ENCODE results near the gene SYCP2. TPM values are rescaled to one million over a fixed set of nuclear protein-coding genes. Genes with fewer than 3 reads are reported as not detected.
"Not testable (repeated sequence)": the region's sequence is repeated elsewhere in the genome, so short reads cannot be mapped to it uniquely, and the experiment has no call there.

The SYCP2 gene
- total and polyA plus RNA-seq, 9 donors: 2.1 to 6.0 (median 3.1) TPM

DNA sequence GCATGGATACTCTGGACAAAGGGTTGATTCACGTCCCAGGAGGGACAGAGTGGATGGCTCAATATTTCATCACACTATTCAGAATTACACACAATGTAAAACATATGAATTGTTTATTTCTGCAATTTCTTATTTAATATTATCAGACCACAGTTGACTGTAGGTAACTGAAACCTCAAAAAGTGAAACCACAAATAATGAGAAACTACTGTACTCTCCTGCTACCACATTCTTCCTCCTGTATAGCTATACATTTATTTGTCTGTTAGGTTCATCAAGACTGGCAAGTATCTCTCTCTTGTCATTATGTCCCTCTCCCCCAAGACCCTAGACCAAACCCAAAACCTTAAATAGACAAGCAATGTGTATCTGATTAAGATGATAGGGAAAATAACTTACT, 60.0 kb downstream of the SYCP2 start:
- no peaks in the 10 kb centered on the region for H3K4me1 ChIP-seq (ENCODE audit: control insufficient read depth, insufficient read depth, low read length)
- no peak overlapping the region for H3K27ac ChIP-seq (ENCODE audit: low read length)
- no peak for DNase-seq
- no peaks in the 10 kb centered on the region for H3K36me3 ChIP-seq (ENCODE audit: control insufficient read depth, insufficient read depth, low read length)
- H3K9me3 ChIP-seq (replicated peaks; ENCODE audit: control insufficient read depth, low read depth, low read length): no peaks in the 10 kb centered on the region
- no peak overlapping the region for H3K4me3 ChIP-seq (ENCODE audit: low read length)
- H3K27me3 ChIP-seq (ENCODE audit: control insufficient read depth, insufficient read depth, low read length): no peaks in the 10 kb centered on the region
- WGBS (ENCODE audit: insufficient coverage): no CpG with 5 or more reads among the region's 1 CpG

DNA sequence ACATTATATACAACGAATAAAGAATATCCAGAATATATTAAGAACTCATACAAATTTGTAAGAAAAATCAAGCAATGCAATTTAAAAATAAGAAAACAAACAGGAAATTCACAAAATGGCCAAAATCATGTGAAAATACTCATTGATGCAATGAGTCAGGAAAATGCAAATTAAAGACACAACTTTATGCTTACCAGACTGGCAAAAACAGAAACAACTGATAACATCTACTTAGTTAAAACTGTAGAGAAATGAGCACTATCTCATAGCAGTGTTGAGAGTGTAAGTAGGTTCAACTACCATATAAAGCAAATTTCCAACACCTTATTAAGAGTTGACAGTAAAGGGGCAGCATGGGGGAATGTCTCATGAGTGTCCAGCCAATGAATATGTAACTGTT, 62.3 kb downstream of the SYCP2 start:
- no CpG with 5 or more reads among the region's 1 CpG for WGBS (ENCODE audit: insufficient coverage)
- no peaks in the 10 kb centered on the region for H3K9me3 ChIP-seq (replicated peaks; ENCODE audit: control insufficient read depth, low read depth, low read length)
- H3K4me3 ChIP-seq (ENCODE audit: low read length): no peak overlapping the region
- H3K27ac ChIP-seq (ENCODE audit: low read length): no peak overlapping the region
- no peaks in the 10 kb centered on the region for H3K27me3 ChIP-seq (ENCODE audit: control insufficient read depth, insufficient read depth, low read length)
- no peak for DNase-seq
- H3K36me3 ChIP-seq (ENCODE audit: control insufficient read depth, insufficient read depth, low read length): no peaks in the 10 kb centered on the region
- H3K4me1 ChIP-seq (ENCODE audit: control insufficient read depth, insufficient read depth, low read length): no peaks in the 10 kb centered on the region

DNA sequence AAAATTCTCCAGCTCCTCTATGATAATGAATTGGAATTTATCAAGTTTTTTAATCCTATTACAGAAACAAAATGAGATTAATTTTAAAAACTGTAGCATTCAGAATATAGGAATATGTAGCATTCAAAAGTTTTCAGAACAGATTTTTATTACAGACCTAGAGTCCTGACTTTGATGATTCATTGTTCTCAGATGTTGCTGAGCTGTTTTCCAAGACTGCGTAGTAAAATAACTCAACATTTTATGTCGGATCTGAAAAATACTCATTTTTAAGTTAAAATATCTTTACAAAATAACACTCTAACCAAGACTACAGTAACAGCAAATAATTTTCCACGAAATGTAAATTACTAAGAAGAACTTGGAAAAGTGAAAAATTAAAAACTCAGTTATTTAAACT, 67.1 kb downstream of the SYCP2 start:
- peak; percentile 8 for DNase-seq
- Histone ChIP-seq H3K27ac (ENCODE audit: low read length) (no peak overlapping the region), H3K4me1 (ENCODE audit: control insufficient read depth, insufficient read depth, low read length) (no peaks in the 10 kb centered on the region), H3K36me3 (ENCODE audit: control insufficient read depth, insufficient read depth, low read length) (no peaks in the 10 kb centered on the region), H3K27me3 (ENCODE audit: control insufficient read depth, insufficient read depth, low read length) (no peaks in the 10 kb centered on the region), H3K4me3 (ENCODE audit: low read length) (no peak overlapping the region), H3K9me3 (replicated peaks; ENCODE audit: control insufficient read depth, low read depth, low read length) (no peaks in the 10 kb centered on the region)
- no CpG with 5 or more reads among the region's 3 CpGs for WGBS (ENCODE audit: insufficient coverage)

DNA sequence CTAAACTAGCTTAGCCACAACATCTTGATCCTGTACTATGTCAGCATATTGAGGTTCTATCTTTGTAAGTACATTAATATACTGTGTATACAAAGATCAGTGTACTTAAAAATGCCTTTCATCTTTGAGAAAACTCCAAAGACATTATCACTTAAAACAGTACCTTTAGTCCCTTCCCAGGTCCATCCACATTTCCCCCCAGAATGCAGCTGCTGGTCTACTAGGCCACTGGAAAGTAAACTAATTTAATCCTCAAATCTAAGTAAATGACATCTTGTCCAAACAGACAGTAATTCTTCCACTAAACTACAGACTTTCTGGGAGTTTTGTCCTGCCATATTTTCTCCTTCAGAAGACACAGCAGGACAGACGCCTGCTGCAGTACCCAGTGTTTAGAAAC, 68.7 kb downstream of the SYCP2 start:
- no CpG with 5 or more reads among the region's 1 CpG for WGBS (ENCODE audit: insufficient coverage)
- H3K4me1 ChIP-seq (ENCODE audit: control insufficient read depth, insufficient read depth, low read length): no peaks in the 10 kb centered on the region
- no peak overlapping the region for H3K27ac ChIP-seq (ENCODE audit: low read length)
- no peaks in the 10 kb centered on the region for H3K27me3 ChIP-seq (ENCODE audit: control insufficient read depth, insufficient read depth, low read length)
- H3K9me3 ChIP-seq (replicated peaks; ENCODE audit: control insufficient read depth, low read depth, low read length): no peaks in the 10 kb centered on the region
- no peak for DNase-seq
- H3K4me3 ChIP-seq (ENCODE audit: low read length): no peak overlapping the region
- H3K36me3 ChIP-seq (ENCODE audit: control insufficient read depth, insufficient read depth, low read length): no peaks in the 10 kb centered on the region

DNA sequence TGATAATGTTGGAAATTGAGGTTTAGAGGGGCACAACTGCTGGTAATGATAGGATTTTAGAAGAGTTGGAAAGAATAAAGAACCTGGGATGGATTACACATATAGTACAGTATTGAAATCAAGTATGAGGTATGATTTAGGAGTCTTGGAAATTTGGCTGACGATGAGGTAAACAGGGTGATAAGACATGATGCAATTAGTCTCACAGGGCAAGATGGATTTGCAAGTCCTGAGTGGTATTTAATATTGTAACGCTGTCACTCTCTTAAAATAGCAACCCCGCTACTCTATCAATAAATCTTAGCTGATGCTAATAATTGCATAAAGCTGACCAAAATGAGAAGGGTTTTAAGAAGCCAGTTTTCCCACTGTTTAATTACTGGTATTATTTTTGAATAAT, 70.4 kb downstream of the SYCP2 start:
- Histone ChIP-seq H3K9me3 (replicated peaks; ENCODE audit: control insufficient read depth, low read depth, low read length) (no peaks in the 10 kb centered on the region), H3K27me3 (ENCODE audit: control insufficient read depth, insufficient read depth, low read length) (no peaks in the 10 kb centered on the region), H3K27ac (ENCODE audit: low read length) (no peak overlapping the region), H3K4me3 (ENCODE audit: low read length) (no peak overlapping the region), H3K4me1 (ENCODE audit: control insufficient read depth, insufficient read depth, low read length) (no peaks in the 10 kb centered on the region), H3K36me3 (ENCODE audit: control insufficient read depth, insufficient read depth, low read length) (no peaks in the 10 kb centered on the region)
- no CpG with 5 or more reads among the region's 3 CpGs for WGBS (ENCODE audit: insufficient coverage)
- no peak for DNase-seq

DNA sequence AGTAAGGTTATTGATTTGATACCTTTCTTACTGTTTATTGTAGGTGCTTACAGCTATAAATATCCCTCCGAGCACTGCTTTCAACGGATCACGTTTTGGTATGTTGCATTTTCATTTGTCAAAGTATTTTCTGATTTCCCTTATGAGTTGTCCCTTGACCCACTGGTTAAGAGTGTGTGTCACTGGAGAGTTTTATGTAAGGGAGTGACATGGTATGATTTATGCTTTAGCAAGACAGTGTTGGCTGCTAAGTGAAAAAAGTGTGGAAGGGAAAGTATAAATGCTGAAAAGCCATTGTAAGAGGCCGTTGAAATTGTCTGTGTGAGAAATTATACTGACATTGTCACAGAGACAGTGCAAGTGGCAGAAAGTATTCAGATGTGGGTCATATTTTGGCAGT, 72.0 kb downstream of the SYCP2 start:
- 67% methylated on average over 2 of the region's 4 CpGs for WGBS (ENCODE audit: insufficient coverage)

DNA sequence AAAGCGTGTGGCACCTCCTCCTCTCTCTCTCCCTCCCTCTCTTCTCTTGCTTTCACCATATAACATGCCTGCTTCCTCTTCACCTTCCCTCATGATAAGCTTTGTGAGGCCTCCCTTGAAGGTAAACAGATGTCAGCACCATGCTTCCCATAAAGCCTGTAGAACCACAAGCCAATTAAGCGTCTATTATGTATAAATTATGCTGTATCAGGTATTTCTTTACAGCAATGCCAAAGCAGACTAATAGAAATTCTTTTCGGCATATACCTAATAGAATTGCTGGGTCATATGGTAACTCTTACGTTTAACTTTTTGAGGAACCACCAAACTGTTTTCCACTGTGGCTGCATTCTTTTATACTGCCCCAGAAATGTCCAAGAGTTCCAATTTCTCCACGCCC, 75.0 kb downstream of the SYCP2 start:
- DNase-seq: no peak
- Histone ChIP-seq H3K4me1 (ENCODE audit: control insufficient read depth, insufficient read depth, low read length) (no peaks in the 10 kb centered on the region), H3K36me3 (ENCODE audit: control insufficient read depth, insufficient read depth, low read length) (no peaks in the 10 kb centered on the region), H3K27me3 (ENCODE audit: control insufficient read depth, insufficient read depth, low read length) (no peaks in the 10 kb centered on the region), H3K4me3 (ENCODE audit: low read length) (no peak overlapping the region), H3K27ac (ENCODE audit: low read length) (no peak overlapping the region), H3K9me3 (replicated peaks; ENCODE audit: control insufficient read depth, low read depth, low read length) (no peaks in the 10 kb centered on the region)
- WGBS (ENCODE audit: insufficient coverage): no CpG with 5 or more reads among the region's 5 CpGs

More for the DNA sequence above, 72.0 kb downstream of the SYCP2 start:
- Histone ChIP-seq H3K27ac (ENCODE audit: low read length) (no peak overlapping the region), H3K9me3 (replicated peaks; ENCODE audit: control insufficient read depth, low read depth, low read length) (no peaks in the 10 kb centered on the region), H3K27me3 (ENCODE audit: control insufficient read depth, insufficient read depth, low read length) (no peaks in the 10 kb centered on the region), H3K36me3 (ENCODE audit: control insufficient read depth, insufficient read depth, low read length) (no peaks in the 10 kb centered on the region), H3K4me1 (ENCODE audit: control insufficient read depth, insufficient read depth, low read length) (no peaks in the 10 kb centered on the region), H3K4me3 (ENCODE audit: low read length) (no peak overlapping the region)
- no peak for DNase-seq

DNA sequence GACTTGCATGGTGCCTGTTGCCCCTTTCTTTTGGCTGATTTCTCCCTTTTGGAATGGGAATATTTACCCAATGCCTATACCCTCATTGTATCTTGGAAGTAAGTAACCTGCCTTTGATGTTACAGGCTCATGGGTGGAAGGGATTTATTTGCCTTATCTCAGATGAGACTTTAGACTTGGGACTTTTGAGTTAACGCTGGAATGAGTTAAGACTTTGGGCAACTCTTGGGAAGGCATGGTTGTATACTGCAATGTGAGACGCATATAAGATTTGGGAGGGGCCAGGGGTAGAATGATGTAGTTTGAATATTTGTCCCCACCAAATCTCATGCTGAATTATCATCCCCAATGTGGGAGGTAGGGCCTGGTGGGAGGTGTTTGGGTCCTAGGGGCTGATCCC, 75.5 kb downstream of the SYCP2 start:
- Histone ChIP-seq H3K36me3 (ENCODE audit: control insufficient read depth, insufficient read depth, low read length) (no peaks in the 10 kb centered on the region), H3K4me1 (ENCODE audit: control insufficient read depth, insufficient read depth, low read length) (no peaks in the 10 kb centered on the region), H3K9me3 (replicated peaks; ENCODE audit: control insufficient read depth, low read depth, low read length) (no peaks in the 10 kb centered on the region), H3K27ac (ENCODE audit: low read length) (no peak overlapping the region), H3K27me3 (ENCODE audit: control insufficient read depth, insufficient read depth, low read length) (no peaks in the 10 kb centered on the region), H3K4me3 (ENCODE audit: low read length) (no peak overlapping the region)
- WGBS (ENCODE audit: insufficient coverage): no CpG with 5 or more reads among the region's 2 CpGs
- no peak for DNase-seq

DNA sequence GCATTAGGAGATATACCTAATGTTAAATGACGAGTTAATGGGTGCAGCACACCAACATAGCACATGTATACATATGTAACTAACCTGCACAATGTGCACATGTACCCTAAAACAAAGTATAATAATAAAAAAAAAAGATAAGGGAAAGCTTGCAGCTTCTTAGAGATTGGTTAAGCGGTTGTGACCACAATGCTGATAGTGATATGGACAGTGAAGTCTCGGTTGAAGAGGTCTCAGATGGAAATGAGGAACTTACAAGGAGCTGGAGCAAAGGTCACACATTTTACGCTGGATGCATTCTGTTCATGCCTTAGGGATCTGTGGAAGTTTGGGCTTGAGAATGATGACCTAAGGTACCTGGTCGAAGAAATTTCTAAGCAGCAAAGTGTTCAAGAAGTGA, 76.5 kb downstream of the SYCP2 start:
- DNase-seq; H3K4me1 ChIP-seq (ENCODE audit: control insufficient read depth, insufficient read depth, low read length); H3K27me3 ChIP-seq (ENCODE audit: control insufficient read depth, insufficient read depth, low read length); H3K9me3 ChIP-seq (replicated peaks; ENCODE audit: control insufficient read depth, low read depth, low read length); H3K27ac ChIP-seq (ENCODE audit: low read length); H3K4me3 ChIP-seq (ENCODE audit: low read length); H3K36me3 ChIP-seq (ENCODE audit: control insufficient read depth, insufficient read depth, low read length): not testable (repeated sequence)
- 85% methylated on average over 4 of the region's 5 CpGs for WGBS (ENCODE audit: insufficient coverage)

DNA sequence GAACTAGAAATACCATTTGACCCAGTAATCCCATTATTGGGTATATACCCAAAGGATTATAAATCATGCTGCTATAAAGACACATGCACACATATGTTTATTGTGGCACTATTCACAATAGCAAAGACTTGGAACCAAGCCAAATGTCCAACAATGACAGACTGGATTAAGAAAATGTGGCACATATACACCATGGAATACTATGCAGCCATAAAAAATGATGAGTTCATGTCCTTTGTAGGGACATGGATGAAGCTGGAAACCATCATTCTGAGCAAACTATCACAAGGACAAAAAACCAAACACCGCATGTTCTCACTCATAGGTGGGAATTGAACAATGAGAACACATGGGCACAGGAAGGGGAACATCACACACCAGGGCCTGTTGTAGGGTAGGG, 76.9 kb downstream of the SYCP2 start:
- WGBS (ENCODE audit: insufficient coverage): no CpG with 5 or more reads among the region's 1 CpG
- not testable (repeated sequence) for H3K27ac ChIP-seq (ENCODE audit: low read length); H3K36me3 ChIP-seq (ENCODE audit: control insufficient read depth, insufficient read depth, low read length); DNase-seq; H3K4me1 ChIP-seq (ENCODE audit: control insufficient read depth, insufficient read depth, low read length); H3K9me3 ChIP-seq (replicated peaks; ENCODE audit: control insufficient read depth, low read depth, low read length); H3K27me3 ChIP-seq (ENCODE audit: control insufficient read depth, insufficient read depth, low read length); H3K4me3 ChIP-seq (ENCODE audit: low read length)

DNA sequence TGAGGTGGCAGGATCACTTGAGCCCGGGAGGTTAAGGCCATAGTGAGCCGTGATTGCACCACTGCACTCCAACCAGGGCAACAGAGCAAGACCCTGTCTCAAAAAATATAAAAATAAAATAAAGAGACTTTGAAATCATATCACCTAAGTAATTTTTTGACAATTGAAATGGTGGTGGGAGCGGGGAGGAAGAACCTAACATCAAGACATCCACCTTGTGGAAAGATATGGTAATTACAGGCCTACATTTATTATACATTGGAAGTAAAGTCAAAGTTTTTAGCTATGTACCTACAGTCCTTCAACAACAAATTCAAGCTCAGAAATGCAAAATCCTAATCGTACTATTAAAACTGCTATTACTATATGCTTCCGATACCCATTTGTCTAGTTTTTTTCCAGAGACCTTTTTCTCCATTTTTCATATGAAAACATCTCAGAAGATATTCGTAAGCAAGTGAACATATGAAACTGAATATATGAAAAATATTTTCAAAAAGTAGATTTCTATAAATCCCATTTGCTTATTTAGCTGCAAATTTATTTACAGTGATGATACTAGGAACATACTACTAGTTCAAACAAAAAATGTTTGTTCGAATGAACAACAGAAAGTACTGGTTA, 83.3 kb downstream of the SYCP2 start:
- no peak overlapping the region for H3K4me3 ChIP-seq (ENCODE audit: low read length)
- H3K36me3 ChIP-seq (ENCODE audit: control insufficient read depth, insufficient read depth, low read length): peaks cover 2% of the 10 kb centered on the region
- no peaks in the 10 kb centered on the region for H3K4me1 ChIP-seq (ENCODE audit: control insufficient read depth, insufficient read depth, low read length)
- H3K27me3 ChIP-seq (ENCODE audit: control insufficient read depth, insufficient read depth, low read length): no peaks in the 10 kb centered on the region
- DNase-seq: peak; percentile 65
- H3K27ac ChIP-seq (ENCODE audit: low read length): no peak overlapping the region
- WGBS (ENCODE audit: insufficient coverage): no CpG with 5 or more reads among the region's 7 CpGs
- H3K9me3 ChIP-seq (replicated peaks; ENCODE audit: control insufficient read depth, low read depth, low read length): no peaks in the 10 kb centered on the region
